Sigmoid colon (tissue), 4 donors: ENCODE data around the gene NKX1-2.

ENCODE experiments used
- POLR2A ChIP-seq, 2 donors: fragments of 450-650 bp; IDR thresholded peaks; one replicate each; pipeline ENCODE4 v1.6.1; 2016; ENCODE audit warnings: antibody characterized with exemption in 2 of 2, mild to moderate bottlenecking in 2 of 2, moderate library complexity in 2 of 2
- POLR2AphosphoS5 ChIP-seq, 4 donors: sonication (generic); formaldehyde crosslinking; IDR thresholded peaks; one replicate each; pipeline ENCODE4 v1.6.1; 2017; ENCODE audit warnings: antibody characterized with exemption in 4 of 4
- TF ChIP-seq, protein P1 (sequence below), 4 experiments: fragments of 450-650 bp in 3 of 4; fragments of 200-600 bp in 1 of 4; IDR thresholded peaks; one replicate each; pipeline ENCODE4 v1.5.1; 2016 to 2019; ENCODE audit warnings: antibody characterized with exemption in 4 of 4, mild to moderate bottlenecking in 3 of 4, moderate library complexity in 2 of 4

DNA sequence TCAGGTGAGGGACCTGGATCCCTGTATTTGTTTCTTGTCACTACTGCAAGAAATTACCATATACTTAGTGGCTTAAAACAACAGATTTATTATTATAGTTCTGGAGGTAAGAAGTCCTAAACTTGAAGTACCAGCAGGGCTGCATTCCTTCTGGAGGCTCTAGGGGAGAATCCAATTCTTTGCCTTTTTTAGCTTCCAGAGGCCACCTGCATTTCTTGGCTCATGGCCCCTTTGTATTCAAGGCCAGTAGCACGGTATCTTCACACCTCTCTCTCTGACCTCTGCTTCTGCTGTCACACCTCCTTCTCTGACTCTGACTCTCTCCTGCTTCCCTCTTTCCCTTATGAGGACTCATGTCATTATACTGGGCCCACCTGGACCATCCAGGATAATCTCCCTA, 9.6 kb upstream of the NKX1-2 start:
- TF ChIP-seq, protein P1, sequence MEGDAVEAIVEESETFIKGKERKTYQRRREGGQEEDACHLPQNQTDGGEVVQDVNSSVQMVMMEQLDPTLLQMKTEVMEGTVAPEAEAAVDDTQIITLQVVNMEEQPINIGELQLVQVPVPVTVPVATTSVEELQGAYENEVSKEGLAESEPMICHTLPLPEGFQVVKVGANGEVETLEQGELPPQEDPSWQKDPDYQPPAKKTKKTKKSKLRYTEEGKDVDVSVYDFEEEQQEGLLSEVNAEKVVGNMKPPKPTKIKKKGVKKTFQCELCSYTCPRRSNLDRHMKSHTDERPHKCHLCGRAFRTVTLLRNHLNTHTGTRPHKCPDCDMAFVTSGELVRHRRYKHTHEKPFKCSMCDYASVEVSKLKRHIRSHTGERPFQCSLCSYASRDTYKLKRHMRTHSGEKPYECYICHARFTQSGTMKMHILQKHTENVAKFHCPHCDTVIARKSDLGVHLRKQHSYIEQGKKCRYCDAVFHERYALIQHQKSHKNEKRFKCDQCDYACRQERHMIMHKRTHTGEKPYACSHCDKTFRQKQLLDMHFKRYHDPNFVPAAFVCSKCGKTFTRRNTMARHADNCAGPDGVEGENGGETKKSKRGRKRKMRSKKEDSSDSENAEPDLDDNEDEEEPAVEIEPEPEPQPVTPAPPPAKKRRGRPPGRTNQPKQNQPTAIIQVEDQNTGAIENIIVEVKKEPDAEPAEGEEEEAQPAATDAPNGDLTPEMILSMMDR (IDR thresholded peaks at IDR 0.05) = no peak
- TF ChIP-seq POLR2AphosphoS5 (IDR thresholded peaks at IDR 0.05) (no peak), POLR2A (IDR thresholded peaks at IDR 0.05) (no peak)
